GM21717 (cell line): ENCODE results near the gene FXYD3.

Experiments
- ATAC-seq: cut with Tn5 transposase; IDR thresholded peaks from one replicate; pipeline ENCODE4 v1.9.1; 2021; ENCODE audit warnings: mild to moderate bottlenecking, moderate library complexity; ENCODE audit not compliant: unreplicated experiment

Gene FXYD3

DNA sequence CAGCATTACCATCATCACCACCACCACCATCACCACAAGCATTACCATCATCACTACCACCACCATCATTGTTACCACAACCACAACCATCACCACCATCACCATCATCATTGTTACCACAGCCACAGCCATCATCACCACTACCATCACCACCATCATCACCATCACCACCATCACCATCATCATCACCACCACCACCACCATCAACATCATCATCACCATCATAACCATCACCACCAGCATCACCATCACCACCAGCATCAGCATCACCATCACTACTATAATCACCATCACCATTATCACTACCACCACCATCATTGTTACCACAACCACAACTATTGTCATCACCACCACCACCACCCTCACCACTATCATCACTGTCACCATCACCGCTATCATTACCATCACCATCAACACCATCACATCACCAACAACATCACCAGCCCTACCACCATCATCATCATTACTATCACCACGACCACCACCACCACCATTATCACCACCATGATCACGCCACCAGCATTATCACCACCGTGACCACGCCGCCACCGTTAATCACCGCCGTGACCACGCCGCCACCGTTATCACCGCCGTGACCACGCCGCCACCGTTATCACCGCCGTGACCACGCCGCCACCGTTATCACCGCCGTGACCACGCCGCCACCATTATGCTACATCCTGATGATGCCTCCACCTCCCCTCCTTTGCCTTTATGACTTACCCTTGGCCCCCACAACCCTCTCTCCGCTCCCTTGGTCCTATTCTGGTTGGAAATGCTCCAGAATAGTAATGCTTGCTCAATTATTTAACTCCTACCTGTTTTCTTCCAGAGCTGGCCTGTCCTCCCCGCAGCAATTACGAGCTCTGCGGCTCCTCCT is 10.0 kb upstream of the FXYD3 start:
- ATAC-seq = no peak

DNA sequence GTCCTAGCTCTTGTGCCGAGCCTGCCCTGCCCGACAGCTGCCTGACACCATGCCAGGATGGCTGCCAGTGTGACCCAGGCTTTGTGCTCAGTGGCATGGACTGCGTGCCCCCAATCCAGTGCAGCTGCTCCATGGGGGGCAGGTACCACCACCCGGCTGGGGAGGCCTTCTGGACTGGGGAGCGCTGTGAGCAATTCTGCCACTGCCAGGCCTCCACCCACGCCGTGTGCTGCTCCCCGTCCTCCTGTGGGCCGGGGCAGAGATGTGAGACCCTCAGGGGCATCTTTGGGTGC is 9.4 kb upstream of the FXYD3 start:
- ATAC-seq = no peak

DNA sequence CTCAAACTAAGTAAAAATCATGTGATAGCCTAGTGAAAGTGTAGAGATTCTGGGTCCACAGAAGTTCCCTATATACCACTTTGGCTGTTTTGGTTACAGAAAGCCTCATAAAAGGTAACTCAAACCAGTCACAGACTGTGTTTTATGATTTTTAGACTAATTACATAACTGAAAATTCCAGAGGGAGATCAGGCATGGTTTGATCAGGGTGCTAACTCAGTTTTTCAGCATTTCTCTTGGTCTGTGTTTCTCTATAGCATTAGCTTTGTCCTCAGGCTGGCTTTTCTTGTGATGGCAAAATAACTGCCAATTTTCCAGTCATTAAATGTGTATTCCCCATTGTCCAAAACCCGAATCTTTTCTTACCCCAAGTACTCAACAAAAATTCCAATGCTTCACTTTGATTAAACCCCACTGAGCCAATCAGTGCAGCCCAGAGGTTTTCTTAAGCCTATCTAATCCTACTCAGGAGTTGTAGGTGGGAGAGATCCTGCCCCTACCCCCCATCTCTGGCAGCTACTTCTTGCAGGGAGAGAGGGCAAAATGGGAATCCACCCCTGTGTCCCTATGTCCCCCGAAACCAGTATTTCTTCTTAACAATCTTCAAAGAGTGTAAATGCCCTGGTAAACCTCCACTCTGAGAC is 8.6 kb upstream of the FXYD3 start:
- no peak for ATAC-seq

DNA sequence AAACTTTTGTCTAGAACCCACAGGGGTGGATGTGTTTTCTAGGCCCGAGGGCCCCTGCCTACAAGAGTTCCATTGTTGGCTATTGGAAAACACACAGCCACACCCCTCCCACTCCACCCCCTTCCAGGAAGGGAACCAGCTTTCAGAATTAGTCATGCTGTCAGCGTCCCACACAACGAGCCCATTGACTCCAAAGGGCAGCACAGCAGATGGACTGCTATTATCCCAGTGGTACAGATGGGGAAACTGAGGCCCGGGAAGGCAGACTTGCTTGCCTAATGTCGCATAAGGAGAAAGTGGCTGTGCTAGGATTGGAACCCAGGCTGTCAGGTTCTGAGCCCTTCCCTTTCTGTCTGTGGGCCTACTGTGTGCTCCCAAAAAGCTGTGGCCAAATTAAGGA is 8.1 kb upstream of the FXYD3 start:
- no peak for ATAC-seq

DNA sequence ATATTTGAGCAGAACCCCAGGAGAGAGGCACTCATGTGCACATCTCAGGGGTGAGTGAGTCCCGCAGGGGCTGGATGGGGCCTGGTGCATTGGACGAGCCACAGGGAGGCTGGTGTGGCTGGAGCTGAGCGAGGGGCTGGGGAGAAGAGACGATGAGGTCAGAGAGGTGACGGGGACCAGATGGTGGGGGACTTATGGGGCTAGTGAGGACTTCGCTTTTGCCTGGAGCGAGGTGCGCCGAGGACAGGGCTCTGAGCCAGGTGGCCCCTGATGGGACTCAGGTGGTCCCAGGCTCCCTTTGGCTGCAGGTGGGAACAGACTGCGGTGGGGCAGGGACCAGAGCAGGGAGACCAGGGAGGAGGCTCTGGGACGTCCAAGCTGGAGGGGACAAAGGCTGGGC is 6.9 kb upstream of the FXYD3 start:
- no peak for ATAC-seq

DNA sequence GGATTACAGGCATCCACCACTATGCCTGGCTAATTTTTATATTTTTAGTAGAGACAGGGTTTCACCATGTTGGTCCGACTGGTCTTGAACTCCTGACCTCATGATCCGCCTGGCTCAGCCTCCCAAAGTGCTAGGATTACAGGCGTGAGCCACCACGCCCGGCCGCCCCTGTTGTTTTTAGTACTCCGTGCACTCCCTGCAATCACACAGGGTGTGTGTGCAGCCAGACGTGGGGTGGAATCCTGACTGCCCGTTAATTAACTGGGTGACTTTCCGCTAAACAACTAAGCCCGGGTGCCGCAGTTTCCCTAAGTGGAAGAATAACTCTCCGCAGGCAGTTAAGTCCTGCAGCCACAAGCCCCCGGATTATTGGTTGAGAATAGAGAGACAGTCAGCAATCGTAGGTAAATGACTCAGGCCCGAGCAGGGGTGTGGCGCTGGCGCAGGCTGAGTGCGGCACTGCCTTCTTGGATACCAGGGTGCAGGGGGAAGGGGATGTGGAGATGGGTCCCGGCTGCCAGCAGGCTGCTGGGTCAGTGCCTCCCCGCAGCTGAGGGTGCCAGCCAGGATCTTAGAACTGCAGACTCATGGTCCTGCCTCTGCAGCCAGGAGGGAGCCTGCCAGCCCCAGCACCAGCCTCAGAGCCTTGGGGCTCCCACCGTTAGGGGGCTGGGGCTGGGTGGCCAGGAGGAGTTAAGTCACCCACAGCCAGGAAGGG is 6.1 kb upstream of the FXYD3 start:
- ATAC-seq = no peak

DNA sequence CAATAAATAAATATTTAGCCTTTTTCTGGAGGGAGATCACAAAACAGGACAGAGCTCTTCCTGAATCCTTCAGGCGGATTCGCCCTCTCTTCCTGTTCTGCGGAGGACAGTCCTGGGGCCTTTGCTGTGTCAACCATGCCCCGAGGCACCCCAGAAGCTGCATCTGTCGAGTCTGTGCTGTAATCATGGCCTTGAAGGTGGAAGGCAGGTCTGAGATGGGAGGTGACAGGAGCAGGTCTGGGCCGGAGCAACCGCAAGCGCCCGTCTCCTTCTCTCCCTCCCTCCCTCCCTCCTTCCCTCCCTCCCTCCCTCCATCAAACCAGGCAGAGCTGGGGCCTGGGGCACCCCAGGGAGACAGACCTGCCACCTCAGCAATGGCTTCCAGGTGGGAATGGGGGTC is 4.6 kb upstream of the FXYD3 start:
- no peak for ATAC-seq

DNA sequence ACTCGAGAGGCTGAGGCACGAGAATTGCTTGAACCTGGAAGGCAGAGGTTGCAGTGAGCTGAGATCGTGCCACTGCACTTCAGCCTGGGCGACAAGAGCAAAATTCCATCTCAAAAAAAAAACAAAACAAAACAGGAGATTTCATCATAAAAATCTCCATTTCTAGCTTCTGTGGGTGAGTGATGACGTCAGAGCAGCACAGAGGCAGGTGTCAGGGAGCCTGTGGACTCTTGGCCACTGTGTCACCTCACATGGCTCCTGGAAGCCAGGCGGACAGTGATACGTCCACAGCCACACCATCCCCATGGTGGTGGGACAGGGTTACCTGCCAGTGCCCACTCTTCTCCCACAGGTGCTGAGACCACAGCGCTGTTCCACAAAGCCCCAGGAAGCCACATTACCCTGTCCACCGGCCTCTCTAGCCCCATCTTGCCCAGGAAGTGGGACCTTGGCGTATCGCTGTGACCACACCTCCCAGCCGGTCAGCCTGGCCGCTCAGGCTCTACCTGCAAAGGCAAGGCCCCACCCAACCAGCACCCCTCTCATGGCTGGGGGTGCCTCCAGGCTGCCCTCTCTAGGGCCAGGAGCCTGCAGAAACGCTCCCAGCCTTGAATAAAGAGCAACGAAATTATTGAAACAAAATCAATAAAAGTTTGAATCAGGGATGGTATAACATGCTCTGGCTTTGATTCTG is 2.5 kb upstream of the FXYD3 start:
- ATAC-seq = no peak

DNA sequence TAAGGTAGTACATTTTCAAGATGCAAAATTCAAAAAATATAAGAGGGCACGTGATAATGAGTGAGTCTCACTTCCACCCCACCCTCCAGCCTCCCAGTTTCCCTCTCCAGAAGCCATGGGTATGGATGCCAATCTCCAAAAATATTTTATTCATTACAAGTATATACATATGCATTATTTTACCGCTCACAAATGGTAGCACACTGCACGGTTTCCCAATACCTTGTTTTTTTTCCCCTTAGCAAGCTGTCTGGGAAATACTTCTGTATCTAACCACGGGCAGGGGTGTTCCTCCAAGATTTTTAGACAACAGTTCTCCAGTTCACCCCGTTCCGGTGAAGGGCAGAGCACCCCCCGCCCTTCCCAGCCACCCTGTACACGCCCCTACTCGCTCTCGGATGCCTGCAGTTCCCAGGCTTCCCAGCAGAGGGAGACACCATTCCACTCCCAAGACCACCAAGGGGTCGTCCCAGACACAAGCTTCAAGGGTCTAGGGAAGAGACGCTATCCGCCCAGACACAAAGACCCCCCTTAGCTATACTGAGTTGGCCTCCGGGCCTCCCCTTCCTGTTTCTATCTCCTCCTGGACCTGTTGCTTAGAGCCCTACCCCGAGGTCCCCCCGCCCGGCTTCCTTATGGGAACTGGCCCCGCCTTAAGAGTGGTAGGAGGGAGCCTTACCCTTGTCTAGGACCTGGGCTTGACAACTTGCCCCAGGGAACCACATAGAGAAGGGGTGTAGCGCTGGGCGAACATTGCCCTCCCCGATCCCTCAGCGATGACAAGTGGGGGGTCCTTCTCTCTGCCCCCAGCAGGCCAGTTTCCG is 1.1 kb upstream of the FXYD3 start:
- no peak for ATAC-seq

DNA sequence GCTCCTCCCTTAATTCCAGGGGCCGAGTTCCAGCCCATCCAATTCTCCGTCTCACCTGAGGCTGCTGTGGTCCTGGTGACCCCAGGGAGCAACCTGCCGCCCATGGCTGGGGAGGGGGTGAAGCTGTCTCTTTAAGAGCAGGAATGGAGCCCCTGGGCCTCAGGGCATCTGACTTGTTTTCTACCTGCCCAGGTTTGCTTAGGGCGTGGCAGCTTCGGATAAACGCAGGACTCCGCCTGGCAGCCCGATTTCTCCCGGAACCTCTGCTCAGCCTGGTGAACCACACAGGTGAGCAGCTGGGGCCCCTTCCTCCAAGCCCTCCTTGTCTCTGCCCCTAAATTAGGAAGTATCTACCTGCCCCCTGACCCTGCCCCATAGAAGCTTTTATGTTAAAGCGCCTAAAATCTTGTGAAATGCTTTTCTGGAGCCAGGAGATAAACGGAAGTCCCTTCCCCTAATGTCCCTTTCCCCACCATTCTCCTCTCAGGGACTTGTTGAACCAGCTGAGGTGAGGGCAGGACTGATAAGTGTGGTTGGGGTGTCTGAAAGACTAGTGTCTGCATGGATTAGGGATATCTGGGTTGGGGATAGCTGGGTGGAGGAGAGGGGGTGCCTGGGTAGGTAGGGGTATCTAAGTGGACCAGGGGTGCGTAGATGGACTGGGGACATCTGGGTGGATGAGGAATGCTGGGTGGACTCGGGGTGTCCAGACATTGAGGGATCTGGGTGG is 614 bp downstream of the FXYD3 start:
- ATAC-seq = no peak

DNA sequence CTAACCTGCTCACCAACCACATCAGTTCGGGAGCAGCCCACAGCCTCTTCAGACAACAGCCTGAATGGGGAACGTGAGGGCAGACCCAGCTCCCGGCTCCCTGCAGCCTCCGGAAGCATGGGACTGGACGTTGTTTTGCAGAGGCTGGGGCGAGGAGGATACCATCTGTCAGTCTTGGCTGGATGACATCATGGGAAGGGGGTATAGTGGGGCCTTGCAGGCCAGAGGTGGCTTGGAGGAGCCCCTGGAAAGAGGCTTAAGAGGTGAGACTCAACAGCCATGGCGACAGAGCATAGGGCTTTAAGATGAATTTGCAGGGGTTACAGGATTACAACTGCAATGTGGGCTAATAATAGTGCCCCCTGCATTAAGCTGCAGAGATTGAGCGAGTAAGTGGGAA is 1.5 kb downstream of the FXYD3 start:
- no peak for ATAC-seq

DNA sequence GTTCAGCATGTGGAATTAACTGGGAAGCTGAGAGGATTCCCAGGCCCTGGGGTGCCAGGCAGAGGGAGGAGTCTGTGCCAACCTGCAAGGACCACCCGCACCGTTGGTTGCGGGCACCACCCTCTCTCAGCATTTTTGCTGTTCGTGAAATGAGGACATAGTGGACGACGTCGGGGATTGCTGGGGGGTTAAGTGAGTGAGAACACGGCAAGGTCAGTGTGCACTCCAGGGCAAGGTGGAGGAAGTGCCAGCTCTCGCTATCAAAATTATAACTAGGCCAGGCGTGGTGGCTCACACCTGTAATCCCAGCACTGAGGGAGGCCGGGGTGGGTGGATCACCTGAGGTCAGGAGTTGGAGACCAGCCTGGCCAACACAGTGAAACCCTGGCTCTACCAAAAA is 2.2 kb downstream of the FXYD3 start:
- no peak for ATAC-seq

DNA sequence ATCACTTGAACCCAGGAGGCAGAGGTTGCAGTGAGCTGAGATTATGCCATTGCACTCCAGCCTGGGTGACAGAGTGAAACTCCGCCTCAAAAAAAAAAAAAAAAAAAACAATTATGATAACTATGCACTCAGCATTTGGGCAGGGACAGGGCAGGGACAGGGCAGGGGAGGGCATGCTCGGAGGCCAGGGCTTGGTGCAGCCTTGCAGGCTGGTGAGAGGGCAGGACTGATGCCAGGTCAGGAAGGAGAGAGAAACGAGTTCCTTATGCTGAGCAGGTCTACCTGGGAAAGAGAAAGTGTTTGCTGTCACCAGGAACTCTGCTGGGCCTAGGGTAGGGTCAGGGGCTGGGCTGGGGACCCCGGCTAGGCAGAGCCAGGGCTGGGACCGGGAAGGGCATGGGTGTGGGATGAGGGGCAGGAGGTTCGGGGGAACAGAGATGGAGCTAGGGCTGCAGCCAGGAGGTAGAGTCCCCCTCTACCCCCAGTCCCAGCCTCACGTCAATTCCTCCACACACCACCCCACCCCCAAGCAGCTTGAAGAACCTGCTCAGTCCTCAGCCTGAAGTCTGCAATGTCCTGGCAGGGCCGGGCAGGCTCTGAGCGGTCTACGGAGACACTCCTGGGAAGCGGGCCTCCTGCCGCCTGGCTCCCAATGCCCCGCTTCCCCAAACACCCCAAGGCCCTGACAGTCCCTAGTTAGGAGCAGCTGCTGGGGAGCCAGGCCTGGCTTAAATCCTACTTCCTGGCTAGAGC is 2.8 kb downstream of the FXYD3 start:
- no peak for ATAC-seq

DNA sequence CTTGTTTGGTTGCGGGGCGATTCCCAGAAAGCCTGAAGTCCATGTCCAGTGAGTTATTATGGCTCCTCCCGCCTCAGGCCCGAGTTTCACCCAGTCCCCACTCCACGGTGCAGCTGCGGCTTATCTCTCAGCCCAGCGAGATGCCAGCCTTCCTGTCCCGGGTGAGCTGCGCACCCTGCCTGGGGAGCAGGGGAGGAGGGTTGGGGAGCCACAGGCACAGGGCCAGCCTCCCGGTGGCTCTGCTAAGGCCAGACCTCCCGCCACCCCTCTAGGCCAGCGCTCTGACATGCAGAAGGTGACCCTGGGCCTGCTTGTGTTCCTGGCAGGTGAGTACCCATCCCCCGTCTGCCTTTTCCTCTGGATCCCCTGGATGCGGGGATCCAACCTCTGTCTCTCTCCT is 3.5 kb downstream of the FXYD3 start:
- ATAC-seq = no peak

DNA sequence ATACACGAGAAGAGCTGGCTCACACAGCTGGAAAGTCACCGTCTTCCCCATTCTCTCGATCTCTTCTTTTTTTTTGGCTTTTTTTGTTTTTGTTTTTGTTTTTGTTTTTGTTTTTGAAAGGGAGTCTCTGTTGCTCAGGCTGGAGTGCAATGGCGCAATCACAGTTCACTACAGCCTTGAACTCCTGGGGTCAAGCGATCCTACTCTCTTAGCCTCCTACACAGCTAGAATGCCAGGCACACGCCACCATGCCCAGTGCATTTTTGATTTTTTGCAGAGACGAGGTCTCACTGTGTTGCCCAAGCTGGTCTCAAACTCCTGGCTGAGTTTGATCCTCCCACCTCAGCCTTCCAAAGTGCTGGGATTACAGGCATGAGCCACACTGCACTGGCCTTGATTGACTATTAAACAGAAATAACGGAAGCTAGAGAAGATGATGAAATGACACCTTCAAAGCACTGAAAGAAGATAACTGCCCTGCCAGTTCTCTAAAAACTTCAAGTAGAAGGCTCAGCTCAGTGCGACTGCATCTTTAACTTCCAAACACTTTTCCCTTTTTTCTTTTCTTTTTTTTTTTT is 4.0 kb downstream of the FXYD3 start:
- no peak for ATAC-seq

DNA sequence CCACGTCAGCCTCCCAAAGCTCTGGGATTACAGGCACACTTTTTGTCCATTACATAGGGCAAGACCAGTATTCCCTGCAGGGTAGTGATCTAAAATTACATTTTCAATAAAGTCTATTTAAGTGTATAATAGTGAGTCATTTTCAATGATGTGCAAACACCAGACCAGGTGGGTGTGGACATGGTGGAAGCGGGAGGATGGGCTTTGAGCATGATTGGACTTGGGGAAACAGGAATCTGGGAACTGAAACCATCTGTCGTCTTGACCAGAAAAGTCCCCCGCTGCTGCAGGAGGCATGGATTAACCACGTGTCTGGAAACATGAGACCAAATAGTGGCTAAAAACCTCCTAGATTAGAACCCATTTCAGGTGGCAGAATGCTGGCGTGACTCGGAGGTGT is 4.9 kb downstream of the FXYD3 start:
- ATAC-seq = no peak

DNA sequence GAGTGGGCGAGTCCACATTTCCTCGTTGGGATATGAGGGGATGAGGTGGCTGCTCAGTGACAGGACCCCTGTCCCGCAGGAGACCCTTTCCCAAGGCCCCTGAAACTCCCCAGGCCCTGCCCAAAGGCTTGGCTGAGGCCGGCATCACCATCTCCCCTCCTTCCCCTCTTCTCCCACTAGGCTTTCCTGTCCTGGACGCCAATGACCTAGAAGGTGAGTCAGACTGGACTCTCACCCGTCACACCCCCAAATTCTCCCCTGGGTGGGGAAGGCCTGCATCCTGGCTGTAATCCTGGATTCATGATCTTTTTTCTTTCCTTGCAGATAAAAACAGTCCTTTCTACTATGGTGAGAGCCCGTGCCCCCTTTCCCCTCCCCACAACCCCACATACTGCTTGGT is 5.3 kb downstream of the FXYD3 start:
- ATAC-seq = no peak

DNA sequence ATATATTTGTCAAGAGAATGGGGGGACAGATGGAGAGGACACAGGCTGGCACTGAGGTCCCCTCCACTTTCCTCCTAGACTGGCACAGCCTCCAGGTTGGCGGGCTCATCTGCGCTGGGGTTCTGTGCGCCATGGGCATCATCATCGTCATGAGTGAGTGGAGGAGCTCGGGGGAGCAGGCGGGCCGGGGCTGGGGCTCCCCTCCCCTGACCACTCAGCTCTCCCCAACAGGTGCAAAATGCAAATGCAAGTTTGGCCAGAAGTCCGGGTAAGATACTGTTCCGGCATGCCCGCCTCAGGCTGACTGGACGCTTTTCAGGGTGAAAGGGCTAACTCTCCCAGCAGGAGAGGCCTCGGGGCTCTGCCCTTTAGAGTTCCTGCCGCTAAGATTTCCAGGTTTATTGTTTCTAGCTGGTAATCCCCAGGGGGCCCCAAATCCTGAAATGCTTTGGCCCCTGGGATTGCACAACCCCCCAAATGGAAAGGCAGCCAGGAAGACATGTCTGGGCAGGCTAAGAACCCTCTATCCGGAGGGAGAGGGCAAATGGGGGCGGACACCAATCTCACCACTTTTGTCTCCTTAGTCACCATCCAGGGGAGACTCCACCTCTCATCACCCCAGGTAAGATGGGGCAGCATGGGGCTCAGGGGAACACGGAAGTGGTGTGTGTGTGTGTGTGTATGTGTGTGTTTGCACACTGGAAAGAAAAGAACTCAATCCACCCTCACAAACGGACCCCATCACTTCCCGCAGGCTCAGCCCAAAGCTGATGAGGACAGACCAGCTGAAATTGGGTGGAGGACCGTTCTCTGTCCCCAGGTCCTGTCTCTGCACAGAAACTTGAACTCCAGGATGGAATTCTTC is 7.3 kb downstream of the FXYD3 start:
- no peak for ATAC-seq
